WTC11 (cell line): ENCODE measurements around the gene ASCC3. TPM values are rescaled to one million over a fixed set of nuclear protein-coding genes. Genes with fewer than 3 reads are reported as not detected.

Experiments
- ATAC-seq: fragments of 200-7000 bp; cut with Tn5 transposase; 2 replicates; pipeline ENCODE4 v1.10.0; 2021; ENCODE audit warnings: mild to moderate bottlenecking, moderate library complexity
- CTCF ChIA-PET: fragments of 300-600 bp; sonication (Branson Sonifier 250); formaldehyde crosslinking; loops from one replicate; lab custom pipeline; 2021; ENCODE audit warnings: antibody characterized with exemption; lab: Charles Lee
- POLR2A ChIA-PET: fragments of 350-600 bp; sonication (Branson Sonifier 250); formaldehyde crosslinking; loops from one replicate; lab custom pipeline; 2021; ENCODE audit warnings: antibody characterized with exemption; lab: Charles Lee
- DNase-seq: peaks from one replicate; pipeline ENCODE4 v3.0.0; 2021; ENCODE audit warnings: low spot score
- H3K27ac Mint-ChIP-seq: 2 replicates; pipeline ENCODE4 v1.8.0; 2021; ENCODE audit warnings: mixed read lengths
- H3K27me3 Mint-ChIP-seq: 2 replicates; pipeline ENCODE4 v1.8.0; 2021; ENCODE audit warnings: low read depth, mild to moderate bottlenecking, moderate library complexity, mixed read lengths
- H3K36me3 Mint-ChIP-seq: 2 replicates; pipeline ENCODE4 v1.8.0; 2021; ENCODE audit warnings: mixed read lengths
- H3K4me1 Mint-ChIP-seq: 2 replicates; pipeline ENCODE4 v1.8.0; 2022; ENCODE audit warnings: mixed read lengths
- H3K4me3 Mint-ChIP-seq: 2 replicates; pipeline ENCODE4 v1.8.0; 2021; ENCODE audit warnings: mild to moderate bottlenecking, moderate library complexity, mixed read lengths
- H3K9me3 Mint-ChIP-seq: 2 replicates; pipeline ENCODE4 v1.8.0; 2021; ENCODE audit warnings: mixed read lengths
- CBFB ChIP-seq: sonication (generic); formaldehyde crosslinking; IDR thresholded peaks from 2 replicates; pipeline ENCODE4 v1.8.1; 2022; ENCODE audit warnings: mild to moderate bottlenecking, low read depth, missing genetic modification reagents
- CTCF ChIP-seq: fragments of 200-600 bp; IDR thresholded peaks from 2 replicates; pipeline ENCODE4 v1.8.0; 2022; ENCODE audit warnings: antibody characterized with exemption
- E2F1 ChIP-seq: sonication (generic); formaldehyde crosslinking; IDR thresholded peaks from 2 replicates; pipeline ENCODE4 v1.8.0; 2022; ENCODE audit warnings: mild to moderate bottlenecking, missing genetic modification reagents
- FOXP1 ChIP-seq: sonication (generic); formaldehyde crosslinking; IDR thresholded peaks from 2 replicates; pipeline ENCODE4 v1.8.0; 2022; ENCODE audit warnings: missing genetic modification reagents, mild to moderate bottlenecking, moderate library complexity, borderline replicate concordance
- GTF2I ChIP-seq: fragments of 250-450 bp; sonication (Bioruptor Pico); conservative IDR thresholded peaks from 2 replicates; pipeline ENCODE4 v1.4.0; 2021; ENCODE audit warnings: mild to moderate bottlenecking
- HMGXB4 ChIP-seq: sonication (generic); formaldehyde crosslinking; IDR thresholded peaks from 2 replicates; pipeline ENCODE4 v1.8.1; 2023; ENCODE audit warnings: mild to moderate bottlenecking, moderate library complexity, missing genetic modification reagents
- IRF1 ChIP-seq: sonication (generic); formaldehyde crosslinking; IDR thresholded peaks from 2 replicates; pipeline ENCODE4 v1.8.0; 2023; ENCODE audit warnings: missing genetic modification reagents
- IRF2 ChIP-seq: sonication (generic); formaldehyde crosslinking; IDR thresholded peaks from 2 replicates; pipeline ENCODE4 v1.8.0; 2022; ENCODE audit warnings: low read depth, missing genetic modification reagents, borderline replicate concordance
- JAZF1 ChIP-seq: fragments of 250-450 bp; sonication (Bioruptor Pico); IDR thresholded peaks from 2 replicates; pipeline ENCODE4 v1.9.0; 2021; ENCODE audit warnings: moderate library complexity, mild to moderate bottlenecking, inconsistent platforms
- JUN ChIP-seq: sonication (generic); formaldehyde crosslinking; IDR thresholded peaks from 2 replicates; pipeline ENCODE4 v1.8.0; 2023; ENCODE audit warnings: mild to moderate bottlenecking, missing genetic modification reagents
- MLX ChIP-seq: sonication (generic); formaldehyde crosslinking; IDR thresholded peaks from 2 replicates; pipeline ENCODE4 v1.8.1; 2023; ENCODE audit warnings: mild to moderate bottlenecking, missing genetic modification reagents, moderate library complexity
- NR1H2 ChIP-seq: sonication (generic); formaldehyde crosslinking; IDR thresholded peaks from 2 replicates; pipeline ENCODE4 v1.9.0; 2021; ENCODE audit warnings: mild to moderate bottlenecking, moderate library complexity, missing genetic modification reagents
- NR2C2 ChIP-seq: sonication (generic); formaldehyde crosslinking; IDR thresholded peaks from 2 replicates; pipeline ENCODE4 v1.8.0; 2022; ENCODE audit warnings: mild to moderate bottlenecking, missing genetic modification reagents
- PREB ChIP-seq: sonication (generic); formaldehyde crosslinking; IDR thresholded peaks from 2 replicates; pipeline ENCODE4 v1.8.1; 2022; ENCODE audit warnings: mild to moderate bottlenecking, missing genetic modification reagents, moderate library complexity, borderline replicate concordance
- SMAD4 ChIP-seq: sonication (generic); formaldehyde crosslinking; IDR thresholded peaks from 2 replicates; pipeline ENCODE4 v1.8.0; 2022; ENCODE audit warnings: mild to moderate bottlenecking, missing genetic modification reagents
- USF2 ChIP-seq: sonication (generic); formaldehyde crosslinking; IDR thresholded peaks from 2 replicates; pipeline ENCODE4 v1.8.1; 2023; ENCODE audit warnings: mild to moderate bottlenecking, missing genetic modification reagents, moderate library complexity
- ZMAT4 ChIP-seq: fragments of 250-450 bp; sonication (Bioruptor Pico); IDR thresholded peaks from 2 replicates; pipeline ENCODE4 v1.9.0; 2021; ENCODE audit warnings: mild to moderate bottlenecking
- ZNF138 ChIP-seq: sonication (generic); formaldehyde crosslinking; conservative IDR thresholded peaks from 2 replicates; pipeline ENCODE4 v1.8.1; 2022; ENCODE audit warnings: mild to moderate bottlenecking, moderate library complexity, missing genetic modification reagents
- ZNF232 ChIP-seq: sonication (generic); formaldehyde crosslinking; IDR thresholded peaks from 2 replicates; pipeline ENCODE4 v1.8.0; 2022; ENCODE audit warnings: mild to moderate bottlenecking, missing genetic modification reagents
- ZNF317 ChIP-seq: sonication (generic); formaldehyde crosslinking; IDR thresholded peaks from 2 replicates; pipeline ENCODE4 v1.8.1; 2023; ENCODE audit warnings: low read depth, mild to moderate bottlenecking, moderate library complexity, missing genetic modification reagents, borderline replicate concordance
- ZSCAN18 ChIP-seq: fragments of 250-450 bp; sonication (Bioruptor Pico); IDR thresholded peaks from 2 replicates; pipeline ENCODE4 v2.1.2; 2022; ENCODE audit warnings: mild to moderate bottlenecking, moderate library complexity
- total RNA-seq: library from RNA; stranded (reverse); gene quantifications from 3 replicates; pipeline ENCODE4 v1.2.3, GENCODE V29; 2021

Gene ASCC3
- total RNA-seq, 1 experiment from 2014 or later = 80.7 TPM

- TF ChIP-seq FOXP1 = no peak
- TF ChIP-seq ZMAT4 (CRISPR knock-in tag) = no peak
- TF ChIP-seq SMAD4 (CRISPR knock-in tag) = no peak
- TF ChIP-seq NR2C2 (CRISPR knock-in tag) = no peak
- no peak for TF ChIP-seq JAZF1 (CRISPR knock-in tag)
- TF ChIP-seq NR1H2 (CRISPR knock-in tag) = no peak
- no peak for TF ChIP-seq GTF2I (CRISPR knock-in tag)
- no peak for TF ChIP-seq E2F1 (CRISPR knock-in tag)
- TF ChIP-seq ZNF317 = no peak
- TF ChIP-seq CTCF = no peak
These were observed 321.3 kb downstream of the ASCC3 start (continued) for GRCh38 chr6:100559859-100560258.

GRCh38 chr6:100554228-100554627 lies 326.9 kb downstream of the ASCC3 start:
- CTCF ChIA-PET = no interaction called here
- Mint-ChIP-seq H3K9me3 (no peaks in the 10 kb centered on the region), H3K4me3 (no peak overlapping the region), H3K36me3 (no peaks in the 10 kb centered on the region), H3K4me1 (0 out of 2 replicates have a peak, but pooled peaks cover 3% of the 10 kb centered on the region), H3K27ac (no peak overlapping the region), H3K27me3 (no peaks in the 10 kb centered on the region)
- DNase-seq (no peak), ATAC-seq (no peak)
- TF ChIP-seq IRF1 (CRISPR knock-in tag) (no peak), IRF2 (CRISPR knock-in tag) (no peak), PREB (CRISPR knock-in tag) (no peak), ZSCAN18 (CRISPR knock-in tag) (no peak), USF2 (CRISPR knock-in tag) (no peak), CBFB (CRISPR knock-in tag) (no peak), ZNF232 (no peak)
- POLR2A ChIA-PET = no interaction called here

- Mint-ChIP-seq H3K36me3 (no peaks in the 10 kb centered on the region), H3K27ac (no peak overlapping the region), H3K27me3 (no peaks in the 10 kb centered on the region), H3K4me1 (0 out of 2 replicates have a peak, but pooled peaks cover 3% of the 10 kb centered on the region), H3K9me3 (no peaks in the 10 kb centered on the region), H3K4me3 (no peak overlapping the region)
- DNase-seq (no peak), ATAC-seq (no peak)
- ChIA-PET POLR2A (no interaction called here), CTCF (no interaction called here)
- TF ChIP-seq ZNF138 (no peak), JUN (no peak), HMGXB4 (CRISPR knock-in tag) (no peak), MLX (no peak)
These were observed 327.9 kb downstream of the ASCC3 start for GRCh38 chr6:100553243-100553642.
